Left ventricle myocardium superior (tissue), 1 donor: ENCODE results near the gene ROR1. TPM values are rescaled to one million over a fixed set of nuclear protein-coding genes. Genes with fewer than 3 reads are reported as not detected.

Experiments used
- ATAC-seq: fragments of 200-7000 bp; cut with Tn5 transposase; one replicate; pipeline ENCODE4 v1.9.1; 2020; ENCODE audit warnings: mild to moderate bottlenecking, moderate library complexity
- DNase-seq: peaks from one replicate; pipeline ENCODE4 v3.0.0-alpha.2; 2020
- intact Hi-C: fragments of 100-400 bp; cut with micrococcal nuclease; formaldehyde crosslinking; loops from one replicate; pipeline ENCODE4 v1.11.0; 2022
- total RNA-seq: library from RNA; stranded (reverse); fragmentation: NEBNext Ultra II Directional; extraction: Animal tissue kit (Norgen Biotek cat#: 25700); gene quantifications from one replicate; pipeline ENCODE4 v1.2.1, GENCODE V29; 2021
- donor health status: DM: no; HTN: yes; CAD: no; lungs with severe emphysema.

The ROR1 gene
- total RNA-seq, 1 donor from 2014 or later, result 9.0 TPM

- DNase-seq (no peak), ATAC-seq (peak; percentile 26)
- intact Hi-C loops, result no loop called here
Measured at GRCh38 chr1:64163431-64163830, 389.6 kb downstream of the ROR1 start.

GRCh38 chr1:64163970-64164369 lies 390.2 kb downstream of the ROR1 start:
- intact Hi-C loops, result no loop called here
- DNase-seq (no peak), ATAC-seq (peak; percentile 67)

GRCh38 chr1:64166629-64167028 lies 392.8 kb downstream of the ROR1 start:
- DNase-seq, result no peak
- ATAC-seq, result no peak
- intact Hi-C loops, result no loop called here

DNA sequence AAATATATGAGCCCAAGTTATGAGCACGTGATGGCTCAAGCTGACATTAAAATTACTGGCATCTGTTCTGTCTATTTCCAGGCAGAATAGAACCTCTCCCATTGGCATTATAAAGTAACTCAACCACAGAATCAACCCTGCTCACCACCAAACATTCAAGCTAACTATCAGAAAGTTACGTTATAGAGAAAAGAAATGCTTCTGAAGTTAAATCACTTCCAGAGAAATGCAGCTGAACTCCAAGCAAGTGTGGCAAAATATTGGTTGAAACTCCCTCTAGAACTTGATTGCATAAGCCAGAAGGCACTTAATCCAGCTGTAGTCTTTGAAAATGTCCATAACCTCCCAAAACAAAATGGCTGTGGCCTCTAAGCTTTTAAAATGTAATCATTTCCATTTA lies 393.4 kb downstream of the ROR1 start:
- DNase-seq, result no peak
- ATAC-seq, result no peak
- intact Hi-C loops, result no loop called here

- ATAC-seq (no peak), DNase-seq (no peak)
- intact Hi-C loops, result no loop called here
Measured at GRCh38 chr1:64171246-64171645, 397.4 kb downstream of the ROR1 start.

GRCh38 chr1:64171797-64172281 lies 398.0 kb downstream of the ROR1 start:
- no peak for DNase-seq
- intact Hi-C loops, result no loop called here
- no peak for ATAC-seq

DNA sequence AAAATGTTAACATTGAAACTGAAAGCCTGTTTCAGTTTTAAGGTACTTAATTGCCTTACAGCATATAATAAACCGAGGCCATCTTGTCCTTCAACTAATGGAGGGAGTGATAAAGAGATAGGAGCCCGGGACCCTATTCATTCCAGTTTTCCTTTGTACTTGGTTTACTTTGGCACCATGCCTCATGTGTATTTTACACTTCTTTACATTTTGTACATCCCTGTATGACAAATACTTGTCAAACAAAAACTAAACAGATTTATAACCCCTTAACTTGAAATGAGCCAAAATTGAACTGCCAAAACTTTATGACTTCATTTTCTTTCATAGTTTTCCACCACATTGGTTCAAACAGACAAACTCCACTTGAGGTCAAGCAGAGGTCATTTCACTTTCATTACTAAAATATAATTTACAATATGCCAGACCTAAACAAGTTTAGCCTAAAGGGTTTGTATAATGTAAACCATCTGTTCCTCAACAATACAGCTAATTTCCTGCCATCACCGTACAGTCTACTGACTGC lies 398.7 kb downstream of the ROR1 start:
- no peak for ATAC-seq
- intact Hi-C loops, result no loop called here

GRCh38 chr1:64173336-64173940 lies 399.6 kb downstream of the ROR1 start:
- peak; percentile 36 for ATAC-seq
- no peak for DNase-seq
- intact Hi-C loops, result no loop called here

More for the DNA sequence above, 398.7 kb downstream of the ROR1 start:
- no peak for DNase-seq

DNA sequence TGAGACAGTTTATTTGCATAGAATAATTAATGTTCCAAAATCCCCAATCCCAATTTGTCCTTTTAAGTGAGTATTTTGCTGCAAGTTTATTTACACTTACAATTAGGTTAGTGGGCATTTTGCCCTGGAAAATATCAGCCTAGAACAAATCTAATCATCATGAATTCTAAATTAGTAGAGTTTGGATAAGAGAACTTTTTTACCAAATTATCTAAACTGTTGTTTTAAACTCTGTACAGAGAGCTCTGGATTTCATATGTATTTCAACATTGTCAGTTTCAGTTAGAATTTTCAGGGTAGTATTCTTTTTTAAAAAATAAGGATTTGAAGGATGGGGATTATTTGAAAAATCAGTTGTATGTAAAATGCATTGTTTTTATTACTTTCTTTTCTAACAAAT lies 401.8 kb downstream of the ROR1 start:
- ATAC-seq (no peak), DNase-seq (no peak)
- intact Hi-C loops, result no loop called here

DNA sequence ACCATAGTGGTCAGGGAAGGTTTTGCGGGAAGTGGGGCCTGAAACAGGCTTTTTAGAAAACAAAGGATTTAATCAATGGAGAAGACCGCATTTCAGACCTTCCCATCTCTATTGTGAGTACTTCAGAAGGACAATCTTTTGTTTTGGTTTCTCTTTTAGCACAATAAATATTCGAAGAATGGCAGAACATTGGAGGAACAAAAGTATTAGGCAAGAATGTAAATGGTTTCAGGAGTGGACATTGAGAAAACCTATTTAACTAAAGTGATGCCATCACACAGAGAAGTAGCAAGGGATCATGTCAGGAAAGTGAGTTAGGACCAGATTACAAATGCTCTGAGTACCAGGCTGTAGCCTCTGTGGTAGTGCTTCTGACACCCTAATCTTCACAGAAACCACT lies 402.8 kb downstream of the ROR1 start:
- no peak for DNase-seq
- ATAC-seq, result no peak
- intact Hi-C loops, result no loop called here

DNA sequence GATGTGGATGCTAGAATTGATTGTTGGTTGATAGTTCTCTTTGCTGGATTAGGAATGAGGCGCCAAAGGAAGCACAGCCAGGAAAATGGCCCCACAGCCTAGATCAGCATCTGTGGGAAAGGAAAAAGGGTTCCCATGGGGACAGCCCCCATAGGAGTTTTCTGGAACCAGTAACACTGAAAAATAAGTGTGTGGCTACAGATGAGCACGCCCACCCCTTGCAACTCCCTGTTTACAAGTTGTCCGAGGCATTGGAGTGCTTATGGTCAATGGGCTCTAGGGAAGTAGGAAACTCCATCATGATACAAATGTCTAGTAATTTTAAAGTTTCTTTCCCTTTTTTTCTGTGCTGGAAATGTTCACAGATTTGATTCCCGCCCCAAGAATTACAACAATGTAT lies 405.8 kb downstream of the ROR1 start:
- no peak for DNase-seq
- intact Hi-C loops, result no loop called here
- ATAC-seq, result no peak

DNA sequence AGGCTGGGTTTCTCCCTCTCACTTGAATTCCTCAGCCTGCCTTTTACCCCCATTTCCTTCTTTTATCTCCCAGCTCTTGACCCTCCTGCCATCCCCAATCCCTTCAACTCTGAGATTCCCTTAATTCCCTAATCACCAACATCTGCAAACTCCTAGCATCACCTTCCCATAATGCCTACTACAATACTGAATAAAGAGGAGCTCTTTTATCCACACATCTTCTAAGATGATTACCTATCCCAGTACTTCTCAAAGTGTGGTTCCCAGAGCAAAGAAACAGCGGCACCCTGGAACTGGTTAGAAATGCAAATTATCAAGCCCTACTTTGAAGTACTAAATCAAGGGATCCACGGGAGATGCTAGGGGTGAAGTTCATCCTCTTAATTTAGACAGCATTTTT lies 408.4 kb downstream of the ROR1 start:
- DNase-seq, result no peak
- intact Hi-C loops, result no loop called here

DNA sequence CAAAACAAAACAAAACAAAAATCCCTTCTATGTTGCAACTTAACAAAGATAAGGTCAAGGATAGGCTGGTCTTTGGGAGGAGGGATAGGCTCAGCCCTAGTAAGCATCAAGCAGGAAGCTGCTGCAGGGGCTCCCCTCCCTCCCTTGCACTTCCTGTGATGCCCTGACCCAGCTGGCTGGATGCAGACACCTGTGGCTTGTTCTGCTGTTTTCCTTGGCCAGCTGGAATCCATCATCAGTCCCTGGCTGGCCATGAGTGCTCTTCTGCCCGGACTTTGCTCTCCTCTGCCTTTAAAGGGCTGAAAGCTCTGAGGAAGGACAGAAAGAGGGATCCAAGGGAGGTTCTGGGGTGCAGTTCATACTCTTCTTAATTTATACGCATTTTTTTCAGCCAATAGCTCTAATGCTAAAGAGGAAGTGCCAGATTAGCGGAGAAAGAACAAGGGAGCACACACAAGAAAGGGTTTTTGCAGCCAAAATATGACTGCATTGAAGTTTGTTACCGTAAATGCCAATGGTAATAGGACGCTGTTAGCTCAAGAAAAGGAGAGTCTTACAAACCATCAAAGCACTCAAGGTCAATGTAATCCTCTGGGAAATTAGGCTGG lies 409.7 kb downstream of the ROR1 start:
- ATAC-seq, result no peak
- intact Hi-C loops, result no loop called here

More for the DNA sequence above, 408.4 kb downstream of the ROR1 start:
- no peak for ATAC-seq

GRCh38 chr1:64184003-64184440 lies 410.2 kb downstream of the ROR1 start:
- DNase-seq (no peak), ATAC-seq (no peak)
- intact Hi-C loops, result no loop called here

More for the DNA sequence above, 409.7 kb downstream of the ROR1 start:
- no peak for DNase-seq

DNA sequence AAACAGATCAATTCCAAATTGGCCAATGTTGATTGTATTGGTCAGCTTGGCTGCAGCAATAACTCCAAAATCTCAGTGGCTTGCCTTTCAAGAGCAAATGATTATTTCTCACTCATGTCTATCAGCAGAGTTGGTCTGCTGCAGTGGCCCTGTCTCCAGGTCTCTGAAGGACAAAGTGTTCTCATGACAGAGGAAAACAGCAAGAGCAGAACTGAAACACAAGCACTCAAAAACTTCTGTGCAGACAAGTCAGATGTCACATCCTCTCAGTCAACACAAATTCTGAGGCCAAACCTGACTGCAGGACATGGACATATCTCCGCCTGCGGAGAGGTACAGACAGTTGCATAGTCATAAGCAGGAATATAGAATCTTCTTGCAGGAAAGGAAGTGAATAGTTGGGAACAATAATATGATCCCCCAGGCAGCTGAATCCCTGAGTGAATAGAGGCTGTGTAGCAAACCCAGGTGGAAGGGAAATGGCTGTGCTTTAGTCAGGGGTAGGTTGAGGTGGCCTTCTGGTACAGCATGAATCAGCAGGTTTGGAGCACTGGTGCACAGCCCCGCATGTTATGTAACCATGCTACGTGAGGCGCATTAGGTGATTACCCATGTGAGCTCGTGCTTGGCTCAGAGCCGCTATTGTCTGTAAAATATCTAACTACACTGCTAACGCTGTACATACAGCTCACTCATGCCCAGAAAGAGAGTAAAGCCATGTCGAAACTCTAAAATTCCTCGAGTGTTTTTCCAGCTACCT lies 412.5 kb downstream of the ROR1 start:
- peak; percentile 86 for ATAC-seq
- peak; percentile 68 for DNase-seq
- intact Hi-C loops, result no loop called here

- DNase-seq (no peak), ATAC-seq (peak; percentile 24)
- intact Hi-C loops, result no loop called here
Measured at GRCh38 chr1:64186898-64187280, 413.1 kb downstream of the ROR1 start.

GRCh38 chr1:64187646-64188045 lies 413.8 kb downstream of the ROR1 start:
- no peak for ATAC-seq
- intact Hi-C loops, result no loop called here

GRCh38 chr1:64192290-64192689 lies 418.5 kb downstream of the ROR1 start:
- intact Hi-C loops, result no loop called here
- no peak for ATAC-seq
- no peak for DNase-seq

More at GRCh38 chr1:64187646-64188045, 413.8 kb downstream of the ROR1 start:
- DNase-seq, result no peak

DNA sequence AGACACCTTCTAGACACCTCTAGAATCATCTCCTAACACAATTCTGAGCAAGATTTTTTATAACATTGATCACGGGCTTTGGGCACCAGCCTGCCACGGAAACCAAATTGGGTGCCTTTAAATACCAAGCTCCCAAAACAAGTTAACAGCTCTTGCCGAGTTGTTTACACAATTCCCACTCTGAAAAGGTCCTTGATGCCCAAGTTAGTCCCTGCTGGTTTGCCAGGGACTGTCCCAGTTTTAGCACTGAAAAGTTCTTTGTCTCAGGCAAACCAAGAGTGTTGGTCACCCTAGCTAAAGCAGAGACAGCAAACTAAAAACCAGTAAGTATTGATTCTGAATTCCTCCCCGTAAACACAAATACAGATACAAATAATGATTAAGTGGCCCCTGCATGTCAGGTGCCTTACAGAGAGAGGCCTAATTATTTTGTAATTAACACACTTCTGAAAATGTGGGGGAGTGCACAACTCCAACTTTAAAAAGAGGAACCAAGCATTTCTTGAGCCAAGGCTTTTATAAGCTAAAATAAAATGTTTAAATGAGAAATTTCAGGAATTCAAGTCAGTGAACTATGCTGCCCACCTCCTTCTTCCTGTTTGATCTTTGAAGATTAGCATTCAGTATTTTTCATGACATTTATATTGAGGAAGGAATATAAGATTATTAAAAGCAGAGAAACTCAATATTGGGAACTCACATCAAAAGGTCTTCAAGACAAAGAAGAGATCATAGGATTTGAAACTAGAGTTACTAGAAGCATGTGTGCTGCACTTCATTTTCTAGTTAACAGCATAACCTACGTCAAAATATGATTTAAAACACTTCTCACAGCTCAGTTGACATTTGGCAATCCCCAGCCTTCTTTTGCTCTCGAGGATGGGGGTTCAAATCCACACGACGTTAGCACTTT lies 420.6 kb downstream of the ROR1 start:
- no peak for ATAC-seq
- intact Hi-C loops, result no loop called here
- DNase-seq, result no peak
